PC-3 (cell line): ENCODE data around the gene MARCOL.

ENCODE experiments used
- EZH2 ChIP-seq: fragments of 300-600 bp; sonication (generic); IDR thresholded peaks from one replicate; pipeline ENCODE4 v1.6.1; 2017; ENCODE audit warnings: antibody characterized with exemption, mild to moderate bottlenecking, low read length; ENCODE audit not compliant: unreplicated experiment
- EZH2phosphoT487 ChIP-seq: fragments of 300-600 bp; sonication (generic); IDR thresholded peaks from 2 replicates; pipeline ENCODE4 v1.6.1; 2018; ENCODE audit warnings: mild to moderate bottlenecking, antibody characterized with exemption, low read length, borderline replicate concordance
- TF ChIP-seq, protein P1 (sequence below): fragments of 300-600 bp; sonication (generic); conservative IDR thresholded peaks from 2 replicates; pipeline ENCODE4 v1.5.1; 2017; ENCODE audit warnings: antibody characterized with exemption, low read depth, mild to moderate bottlenecking, low read length

DNA sequence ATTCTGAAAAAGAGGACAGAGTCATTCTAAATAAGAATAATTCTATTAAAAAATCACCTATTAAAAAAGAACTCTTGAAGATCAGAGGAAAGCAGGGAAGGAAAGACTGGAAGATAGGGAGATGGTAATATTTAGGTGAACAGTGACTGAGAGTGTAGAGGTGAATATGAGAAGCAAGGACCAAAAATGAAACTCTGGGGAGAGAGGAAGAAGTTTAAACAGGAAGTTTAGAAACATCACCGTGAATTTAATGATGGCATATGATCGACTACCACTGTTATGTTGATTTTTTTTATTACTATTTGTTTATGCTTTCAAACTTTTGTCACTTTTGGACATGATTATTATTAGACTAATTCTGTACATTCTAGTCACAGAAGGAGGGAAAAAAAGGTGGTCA, 37.2 kb upstream of the MARCOL start:
- TF ChIP-seq, protein P1, sequence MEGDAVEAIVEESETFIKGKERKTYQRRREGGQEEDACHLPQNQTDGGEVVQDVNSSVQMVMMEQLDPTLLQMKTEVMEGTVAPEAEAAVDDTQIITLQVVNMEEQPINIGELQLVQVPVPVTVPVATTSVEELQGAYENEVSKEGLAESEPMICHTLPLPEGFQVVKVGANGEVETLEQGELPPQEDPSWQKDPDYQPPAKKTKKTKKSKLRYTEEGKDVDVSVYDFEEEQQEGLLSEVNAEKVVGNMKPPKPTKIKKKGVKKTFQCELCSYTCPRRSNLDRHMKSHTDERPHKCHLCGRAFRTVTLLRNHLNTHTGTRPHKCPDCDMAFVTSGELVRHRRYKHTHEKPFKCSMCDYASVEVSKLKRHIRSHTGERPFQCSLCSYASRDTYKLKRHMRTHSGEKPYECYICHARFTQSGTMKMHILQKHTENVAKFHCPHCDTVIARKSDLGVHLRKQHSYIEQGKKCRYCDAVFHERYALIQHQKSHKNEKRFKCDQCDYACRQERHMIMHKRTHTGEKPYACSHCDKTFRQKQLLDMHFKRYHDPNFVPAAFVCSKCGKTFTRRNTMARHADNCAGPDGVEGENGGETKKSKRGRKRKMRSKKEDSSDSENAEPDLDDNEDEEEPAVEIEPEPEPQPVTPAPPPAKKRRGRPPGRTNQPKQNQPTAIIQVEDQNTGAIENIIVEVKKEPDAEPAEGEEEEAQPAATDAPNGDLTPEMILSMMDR = no peak
- no peak for TF ChIP-seq EZH2phosphoT487
- TF ChIP-seq EZH2 = no peak
